ENCODE results near the gene SLIT3. TPM values are rescaled to one million over a fixed set of nuclear protein-coding genes. Genes with fewer than 3 reads are reported as not detected.

SLIT3 gene
- total and polyA plus RNA-seq, 5 donors from 2014 or later: not detected

- H3K4me1 Mint-ChIP-seq: no peaks in the 10 kb centered on the region
- H3K27ac Mint-ChIP-seq: no peak overlapping the region
- Histone ChIP-seq H3K27me3 (ENCODE audit: control insufficient read depth, insufficient read depth, low read length) (no peaks in the 10 kb centered on the region), H3K36me3 (ENCODE audit: control insufficient read depth, insufficient read depth, low read length) (no peaks in the 10 kb centered on the region), H3K4me3 (ENCODE audit: low read depth, low read length) (no peak overlapping the region), H3K27ac (ENCODE audit: insufficient read depth, low read length, poor library complexity, severe bottlenecking) (no peak overlapping the region), H3K9me3 (ENCODE audit: control insufficient read depth in 2 of 2, low read length in 2 of 2) (no peaks in the 10 kb centered on the region), H3K4me1 (ENCODE audit: control insufficient read depth, insufficient read depth, low read length, poor library complexity, severe bottlenecking) (no peaks in the 10 kb centered on the region)
- DNase-seq (no peak), ATAC-seq (ENCODE audit: low read depth in 2 of 2) (no peak)
- no peak overlapping the region for H3K4me3 Mint-ChIP-seq
- no peaks in the 10 kb centered on the region for H3K27me3 Mint-ChIP-seq
- peaks cover 0 to 6% (median 0%) of the 10 kb centered on the region in 7 donors for H3K9me3 Mint-ChIP-seq
- no peaks in the 10 kb centered on the region for H3K36me3 Mint-ChIP-seq
Measured at GRCh38 chr5:169085636-169086035, 215.3 kb downstream of the SLIT3 start.

- Mint-ChIP-seq H3K27me3 (peaks cover under 1% of the 10 kb centered on the region), H3K4me1 (no peaks in the 10 kb centered on the region), H3K9me3 (peaks cover 0 to 6% (median 0%) of the 10 kb centered on the region in 7 donors), H3K4me3 (no peak overlapping the region), H3K27ac (no peak overlapping the region), H3K36me3 (no peaks in the 10 kb centered on the region)
- Histone ChIP-seq H3K4me3 (ENCODE audit: low read depth, low read length) (no peak overlapping the region), H3K27ac (ENCODE audit: insufficient read depth, low read length, poor library complexity, severe bottlenecking) (no peak overlapping the region), H3K36me3 (ENCODE audit: control insufficient read depth, insufficient read depth, low read length) (no peaks in the 10 kb centered on the region), H3K4me1 (ENCODE audit: control insufficient read depth, insufficient read depth, low read length, poor library complexity, severe bottlenecking) (no peaks in the 10 kb centered on the region), H3K9me3 (ENCODE audit: control insufficient read depth in 2 of 2, low read length in 2 of 2) (no peaks in the 10 kb centered on the region), H3K27me3 (ENCODE audit: control insufficient read depth, insufficient read depth, low read length) (no peaks in the 10 kb centered on the region)
- ATAC-seq (ENCODE audit: low read depth in 2 of 2) (no peak), DNase-seq (no peak)
Measured at GRCh38 chr5:169085212-169085611, 215.7 kb downstream of the SLIT3 start.

DNA sequence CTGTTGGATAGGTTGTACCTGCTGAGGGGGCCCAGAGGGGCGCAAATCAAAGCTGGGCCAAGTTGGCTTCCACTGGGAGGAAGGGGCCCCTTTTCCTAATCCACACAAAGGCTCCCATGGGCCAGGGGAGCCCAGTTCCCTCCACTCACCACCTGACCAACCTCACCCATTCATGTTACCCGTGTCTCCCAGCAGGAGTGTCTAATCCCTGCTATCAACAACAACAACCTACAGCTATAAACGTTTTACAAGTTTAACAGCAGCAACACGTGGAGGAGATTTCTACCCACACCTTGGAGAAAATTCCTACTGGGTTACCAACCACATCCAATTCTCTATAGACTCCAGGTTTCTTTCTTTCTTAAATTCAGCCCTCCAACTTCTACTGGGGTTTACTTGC lies 216.2 kb downstream of the SLIT3 start:
- Mint-ChIP-seq H3K36me3 (no peaks in the 10 kb centered on the region), H3K9me3 (peaks cover 0 to 6% (median 0%) of the 10 kb centered on the region in 7 donors), H3K27me3 (peaks cover 4% of the 10 kb centered on the region), H3K27ac (no peak overlapping the region), H3K4me3 (no peak overlapping the region), H3K4me1 (no peaks in the 10 kb centered on the region)
- H3K9me3 ChIP-seq (ENCODE audit: control insufficient read depth in 2 of 2, low read length in 2 of 2): no peaks in the 10 kb centered on the region
- ATAC-seq (ENCODE audit: low read depth in 2 of 2) (no peak), DNase-seq (no peak)
- no peak overlapping the region for H3K27ac ChIP-seq (ENCODE audit: insufficient read depth, low read length, poor library complexity, severe bottlenecking)
- no peaks in the 10 kb centered on the region for H3K27me3 ChIP-seq (ENCODE audit: control insufficient read depth, insufficient read depth, low read length)
- no peaks in the 10 kb centered on the region for H3K4me1 ChIP-seq (ENCODE audit: control insufficient read depth, insufficient read depth, low read length, poor library complexity, severe bottlenecking)
- no peaks in the 10 kb centered on the region for H3K36me3 ChIP-seq (ENCODE audit: control insufficient read depth, insufficient read depth, low read length)
- H3K4me3 ChIP-seq (ENCODE audit: low read depth, low read length): no peak overlapping the region

- H3K4me1 ChIP-seq (ENCODE audit: control insufficient read depth, insufficient read depth, low read length, poor library complexity, severe bottlenecking): no peaks in the 10 kb centered on the region
- DNase-seq (no peak), ATAC-seq (ENCODE audit: low read depth in 2 of 2) (no peak)
- H3K36me3 Mint-ChIP-seq: no peaks in the 10 kb centered on the region
- peaks cover 0 to 4% (median 0%) of the 10 kb centered on the region in 7 donors for H3K9me3 Mint-ChIP-seq
- H3K27ac ChIP-seq (ENCODE audit: insufficient read depth, low read length, poor library complexity, severe bottlenecking): no peak overlapping the region
- no peak overlapping the region for H3K4me3 Mint-ChIP-seq
- no peaks in the 10 kb centered on the region for H3K27me3 ChIP-seq (ENCODE audit: control insufficient read depth, insufficient read depth, low read length)
- H3K27ac Mint-ChIP-seq: no peak overlapping the region
- H3K4me1 Mint-ChIP-seq: no peaks in the 10 kb centered on the region
- peaks cover 6% of the 10 kb centered on the region for H3K27me3 Mint-ChIP-seq
- no peaks in the 10 kb centered on the region for H3K36me3 ChIP-seq (ENCODE audit: control insufficient read depth, insufficient read depth, low read length)
- H3K9me3 ChIP-seq (ENCODE audit: control insufficient read depth in 2 of 2, low read length in 2 of 2): no peaks in the 10 kb centered on the region
- H3K4me3 ChIP-seq (ENCODE audit: low read depth, low read length): no peak overlapping the region
Measured at GRCh38 chr5:169083394-169084018, 217.4 kb downstream of the SLIT3 start.

GRCh38 chr5:169081000-169081724 lies 219.8 kb downstream of the SLIT3 start:
- Histone ChIP-seq H3K4me1 (ENCODE audit: control insufficient read depth, insufficient read depth, low read length, poor library complexity, severe bottlenecking) (no peaks in the 10 kb centered on the region), H3K27me3 (ENCODE audit: control insufficient read depth, insufficient read depth, low read length) (no peaks in the 10 kb centered on the region), H3K4me3 (ENCODE audit: low read depth, low read length) (no peak overlapping the region), H3K9me3 (ENCODE audit: control insufficient read depth in 2 of 2, low read length in 2 of 2) (no peaks in the 10 kb centered on the region), H3K36me3 (ENCODE audit: control insufficient read depth, insufficient read depth, low read length) (no peaks in the 10 kb centered on the region), H3K27ac (ENCODE audit: insufficient read depth, low read length, poor library complexity, severe bottlenecking) (no peak overlapping the region)
- ATAC-seq (ENCODE audit: low read depth in 2 of 2) (no peak), DNase-seq (no peak)
- peaks cover 0 to 7% (median 0%) of the 10 kb centered on the region in 7 donors for H3K9me3 Mint-ChIP-seq
- H3K36me3 Mint-ChIP-seq: no peaks in the 10 kb centered on the region
- H3K4me1 Mint-ChIP-seq: no peaks in the 10 kb centered on the region
- H3K27ac Mint-ChIP-seq: no peak overlapping the region
- peaks cover 19% of the 10 kb centered on the region for H3K27me3 Mint-ChIP-seq
- H3K4me3 Mint-ChIP-seq: no peak overlapping the region

DNA sequence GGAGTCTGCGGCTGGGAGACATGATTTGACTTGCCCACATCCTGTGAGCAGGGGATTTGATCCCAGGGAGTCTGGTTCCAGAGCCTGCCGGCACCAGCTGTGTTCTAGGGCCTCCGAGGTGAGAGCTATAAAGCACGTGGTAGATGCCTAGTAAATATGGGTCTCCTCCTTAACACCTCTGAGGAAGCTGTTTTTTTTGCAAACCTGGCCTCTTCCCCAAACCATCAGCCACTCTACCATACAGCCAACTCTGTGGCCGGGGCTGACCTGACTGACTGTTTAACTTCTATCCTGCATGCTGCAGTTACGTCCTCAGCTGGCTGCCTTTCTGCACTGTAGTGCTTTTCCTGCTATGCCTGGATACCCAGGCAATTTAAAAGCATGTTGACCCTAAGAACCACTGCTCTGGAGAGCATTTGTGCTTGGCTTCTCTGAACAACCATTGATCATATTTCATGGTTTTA lies 220.5 kb downstream of the SLIT3 start:
- H3K9me3 Mint-ChIP-seq: peaks cover 0 to 5% (median 0%) of the 10 kb centered on the region in 7 donors
- Histone ChIP-seq H3K4me3 (ENCODE audit: low read depth, low read length) (no peak overlapping the region), H3K4me1 (ENCODE audit: control insufficient read depth, insufficient read depth, low read length, poor library complexity, severe bottlenecking) (no peaks in the 10 kb centered on the region), H3K9me3 (ENCODE audit: control insufficient read depth in 2 of 2, low read length in 2 of 2) (no peaks in the 10 kb centered on the region), H3K27ac (ENCODE audit: insufficient read depth, low read length, poor library complexity, severe bottlenecking) (no peak overlapping the region), H3K36me3 (ENCODE audit: control insufficient read depth, insufficient read depth, low read length) (no peaks in the 10 kb centered on the region), H3K27me3 (ENCODE audit: control insufficient read depth, insufficient read depth, low read length) (no peaks in the 10 kb centered on the region)
- H3K4me1 Mint-ChIP-seq: no peaks in the 10 kb centered on the region
- H3K4me3 Mint-ChIP-seq: no peak overlapping the region
- ATAC-seq (ENCODE audit: low read depth in 2 of 2): no peak
- DNase-seq: no peak
- H3K36me3 Mint-ChIP-seq: no peaks in the 10 kb centered on the region
- no peak overlapping the region for H3K27ac Mint-ChIP-seq
- peaks cover 23% of the 10 kb centered on the region for H3K27me3 Mint-ChIP-seq

DNA sequence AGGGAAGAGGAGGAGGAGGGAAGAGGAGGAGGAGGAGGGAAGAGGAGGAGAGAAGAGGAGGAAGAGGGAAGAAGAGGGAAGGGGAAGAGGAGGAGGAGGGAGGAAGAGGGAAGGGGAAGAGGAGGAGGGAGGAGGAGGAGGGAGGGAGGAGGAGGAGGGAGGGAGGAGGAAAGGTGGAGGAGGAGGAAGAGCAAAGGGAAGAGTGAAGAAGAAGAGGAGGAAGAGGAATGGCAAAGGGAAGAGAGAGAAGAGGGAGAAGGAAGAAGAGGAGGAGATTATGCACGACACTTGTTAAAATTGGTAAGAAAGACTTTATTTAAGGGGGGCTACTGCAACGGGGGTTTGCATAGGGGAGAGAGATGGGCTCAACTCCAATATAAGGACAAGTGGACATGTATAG lies 221.2 kb downstream of the SLIT3 start:
- peaks cover 0 to 10% (median 0%) of the 10 kb centered on the region in 7 donors for H3K9me3 Mint-ChIP-seq
- DNase-seq: no peak
- H3K36me3 Mint-ChIP-seq: no peaks in the 10 kb centered on the region
- H3K27me3 Mint-ChIP-seq: peaks cover 30% of the 10 kb centered on the region
- no peaks in the 10 kb centered on the region for H3K4me1 Mint-ChIP-seq
- Histone ChIP-seq H3K27ac (ENCODE audit: insufficient read depth, low read length, poor library complexity, severe bottlenecking) (no peak overlapping the region), H3K9me3 (ENCODE audit: control insufficient read depth in 2 of 2, low read length in 2 of 2) (no peaks in the 10 kb centered on the region), H3K4me3 (ENCODE audit: low read depth, low read length) (no peak overlapping the region), H3K27me3 (ENCODE audit: control insufficient read depth, insufficient read depth, low read length) (no peaks in the 10 kb centered on the region), H3K36me3 (ENCODE audit: control insufficient read depth, insufficient read depth, low read length) (no peaks in the 10 kb centered on the region), H3K4me1 (ENCODE audit: control insufficient read depth, insufficient read depth, low read length, poor library complexity, severe bottlenecking) (no peaks in the 10 kb centered on the region)
- no peak overlapping the region for H3K4me3 Mint-ChIP-seq
- no peak overlapping the region for H3K27ac Mint-ChIP-seq
- ATAC-seq (ENCODE audit: low read depth in 2 of 2): no peak

DNA sequence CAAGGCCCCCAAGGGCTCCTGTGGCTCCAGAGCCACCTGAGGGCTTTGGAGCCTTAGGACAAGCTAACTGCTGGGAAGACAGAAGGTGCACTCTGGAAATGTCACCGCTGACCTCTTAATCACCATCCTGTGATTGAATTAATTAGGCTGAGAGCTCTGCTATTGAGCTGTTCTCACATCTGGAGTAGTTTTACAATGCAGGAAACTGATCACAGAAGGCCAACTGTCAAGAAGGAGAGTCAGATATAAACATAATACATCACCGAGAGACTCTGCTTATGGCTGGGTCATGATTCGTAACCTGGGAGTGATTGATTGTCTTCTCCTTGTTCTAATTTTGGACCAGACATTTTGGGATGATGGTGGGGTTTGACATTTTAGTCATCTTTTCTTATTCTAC lies 226.1 kb downstream of the SLIT3 start:
- Mint-ChIP-seq H3K27ac (no peak overlapping the region), H3K4me3 (no peak overlapping the region), H3K9me3 (peaks cover 0 to 10% (median 0%) of the 10 kb centered on the region in 7 donors), H3K27me3 (peaks cover 26% of the 10 kb centered on the region), H3K4me1 (peaks cover 0 to 3% (median 0%) of the 10 kb centered on the region in 4 donors), H3K36me3 (no peaks in the 10 kb centered on the region)
- Histone ChIP-seq H3K4me1 (ENCODE audit: control insufficient read depth, insufficient read depth, low read length, poor library complexity, severe bottlenecking) (no peaks in the 10 kb centered on the region), H3K4me3 (ENCODE audit: low read depth, low read length) (no peak overlapping the region), H3K36me3 (ENCODE audit: control insufficient read depth, insufficient read depth, low read length) (no peaks in the 10 kb centered on the region), H3K27me3 (ENCODE audit: control insufficient read depth, insufficient read depth, low read length) (no peaks in the 10 kb centered on the region), H3K27ac (ENCODE audit: insufficient read depth, low read length, poor library complexity, severe bottlenecking) (no peak overlapping the region), H3K9me3 (ENCODE audit: control insufficient read depth in 2 of 2, low read length in 2 of 2) (no peaks in the 10 kb centered on the region)
- ATAC-seq (ENCODE audit: low read depth in 2 of 2) (no peak), DNase-seq (no peak)

All from CD4-positive, CD25-positive, alpha-beta regulatory T cell (primary cell).